Natural killer cell (primary cell): ENCODE data around the gene PPFIA1. TPM values are rescaled to one million over a fixed set of nuclear protein-coding genes. Genes with fewer than 3 reads are reported as not detected.
"Not testable (repeated sequence)": the region's sequence is repeated elsewhere in the genome, so short reads cannot be mapped to it uniquely, and the experiment has no call there.

Experiments used
- ATAC-seq, 3 donors: fragments of 150-1000 bp in 2 of 3; fragments of 200-7000 bp in 1 of 3; cut with Tn5 transposase; 1 replicate in 1 of 3; 2 replicates in 2 of 3; pipeline ENCODE4 v1.10.0; 2021; ENCODE audit warnings: mild to moderate bottlenecking in 2 of 3, moderate library complexity in 2 of 3
- DNase-seq, 2 donors: peaks; one replicate each; pipeline versions ENCODE4 v3.0.0 to v3.0.0-alpha.2; 2013 to 2021; ENCODE audit warnings: mixed read lengths in 1 of 2
- H3K27ac ChIP-seq: one replicate; pipeline ENCODE4 v1.5.1; 2013; ENCODE audit warnings: mild to moderate bottlenecking, low read length
- H3K27me3 ChIP-seq: one replicate; pipeline ENCODE4 v1.6.1; 2013; ENCODE audit warnings: low read length; ENCODE audit not compliant: control insufficient read depth, insufficient read depth
- H3K36me3 ChIP-seq: one replicate; pipeline ENCODE4 v1.6.1; 2013; ENCODE audit warnings: low read length; ENCODE audit not compliant: control insufficient read depth, insufficient read depth
- H3K4me1 ChIP-seq: one replicate; pipeline ENCODE4 v1.6.1; 2013; ENCODE audit warnings: low read length; ENCODE audit not compliant: control insufficient read depth, insufficient read depth
- H3K4me3 ChIP-seq: one replicate; pipeline ENCODE4 v1.5.1; 2013; ENCODE audit warnings: low read length
- H3K9me3 ChIP-seq: one replicate; pipeline ENCODE4 v1.6.1; 2013; ENCODE audit warnings: low read length; ENCODE audit not compliant: control insufficient read depth, insufficient read depth
- H3K27ac Mint-ChIP-seq, 2 donors: one replicate each; pipeline ENCODE4 v1.8.0; 2022; ENCODE audit warnings: mild to moderate bottlenecking in 2 of 2, mixed read lengths in 2 of 2, moderate library complexity in 1 of 2
- H3K27me3 Mint-ChIP-seq, 2 donors: one replicate each; pipeline ENCODE4 v1.8.0; 2022; ENCODE audit warnings: low read depth in 2 of 2, mixed read lengths in 2 of 2
- H3K36me3 Mint-ChIP-seq: one replicate; pipeline ENCODE4 v1.8.0; 2022; ENCODE audit warnings: mixed read lengths
- H3K4me1 Mint-ChIP-seq, 2 donors: one replicate each; pipeline ENCODE4 v1.8.0; 2022; ENCODE audit warnings: mixed read lengths in 2 of 2
- H3K4me3 Mint-ChIP-seq: one replicate; pipeline ENCODE4 v1.8.0; 2022; ENCODE audit warnings: mild to moderate bottlenecking, moderate library complexity, mixed read lengths
- H3K9me3 Mint-ChIP-seq, 2 donors: one replicate each; pipeline ENCODE4 v1.8.0; 2022; ENCODE audit warnings: mixed read lengths in 2 of 2
- CTCF ChIP-seq: fragments of 200-600 bp; IDR thresholded peaks from one replicate; pipeline ENCODE4 v1.8.0; 2022; ENCODE audit warnings: antibody characterized with exemption
- WGBS: methylation state at CpG from one replicate; pipeline ENCODE4 v1.1.7; 2013; ENCODE audit warnings: missing lambda C conversion rate; ENCODE audit not compliant: insufficient coverage; 5-methylcytosine and 5-hydroxymethylcytosine counted together
- intact Hi-C: fragments of 100-400 bp; cut with micrococcal nuclease; formaldehyde crosslinking; loops from one replicate; pipeline ENCODE4 v1.14.2; 2022
- total RNA-seq, 4 donors: library from RNA; stranded (reverse); fragments of 120-200 nt in 1 of 4; gene quantifications; one replicate each; pipeline versions ENCODE4 v1.2.3 to v1.2.4, GENCODE V29; 2013 to 2022

PPFIA1 gene
- total RNA-seq, 3 donors from 2014 or later (not counting 1 experiment from before 2014, with no cell fraction given): 42.1 to 75.4 (median 51.7) TPM

- Mint-ChIP-seq H3K27me3 (peaks cover 16 to 23% of the 10 kb centered on the region in 2 donors), H3K4me1 (peaks cover 12 to 15% of the 10 kb centered on the region in 2 donors), H3K9me3 (no peaks in the 10 kb centered on the region), H3K36me3 (no peaks in the 10 kb centered on the region), H3K27ac (no peak overlapping the region), H3K4me3 (no peak overlapping the region)
- no peak for TF ChIP-seq CTCF
- Histone ChIP-seq H3K4me1 (peaks cover 23% of the 10 kb centered on the region), H3K27me3 (peaks cover 7% of the 10 kb centered on the region), H3K27ac (no peak overlapping the region), H3K36me3 (no peaks in the 10 kb centered on the region), H3K4me3 (no peak overlapping the region), H3K9me3 (no peaks in the 10 kb centered on the region)
- DNase-seq (no peak), ATAC-seq (no peak)
- intact Hi-C loops: no loop called here
- WGBS: 93% methylated on average over 21 of the region's 21 CpGs
Observed at GRCh38 chr11:70251659-70252321, 18.7 kb upstream of the PPFIA1 start.

- Mint-ChIP-seq H3K36me3 (no peaks in the 10 kb centered on the region), H3K4me3 (peak overlapping the region; percentile 17), H3K4me1 (peaks cover 11 to 12% of the 10 kb centered on the region in 2 donors), H3K9me3 (no peaks in the 10 kb centered on the region), H3K27ac (no peak overlapping the region), H3K27me3 (peaks cover 15 to 18% of the 10 kb centered on the region in 2 donors)
- ATAC-seq: peak; percentile 57 to 94 (median 65)
- Histone ChIP-seq H3K27me3 (peaks cover 7% of the 10 kb centered on the region), H3K27ac (no peak overlapping the region), H3K36me3 (no peaks in the 10 kb centered on the region), H3K4me1 (peaks cover 23% of the 10 kb centered on the region), H3K9me3 (no peaks in the 10 kb centered on the region), H3K4me3 (no peak overlapping the region)
- DNase-seq: peak in 1 of 2 donors; percentile 37
- WGBS: 51% methylated on average over 12 of the region's 12 CpGs
- intact Hi-C loops: no loop called here
- no peak for TF ChIP-seq CTCF
Observed at GRCh38 chr11:70252844-70253243, 17.6 kb upstream of the PPFIA1 start.

GRCh38 chr11:70255477-70256116 lies 14.9 kb upstream of the PPFIA1 start:
- Mint-ChIP-seq H3K4me1 (peaks cover 11 to 12% of the 10 kb centered on the region in 2 donors), H3K36me3 (no peaks in the 10 kb centered on the region), H3K27ac (no peak overlapping the region), H3K27me3 (peaks cover 14% of the 10 kb centered on the region in 2 donors), H3K9me3 (no peaks in the 10 kb centered on the region), H3K4me3 (no peak overlapping the region)
- 79% methylated on average over 7 of the region's 12 CpGs for WGBS
- Histone ChIP-seq H3K27me3 (peaks cover 7% of the 10 kb centered on the region), H3K27ac (no peak overlapping the region), H3K9me3 (no peaks in the 10 kb centered on the region), H3K4me3 (no peak overlapping the region), H3K36me3 (no peaks in the 10 kb centered on the region), H3K4me1 (peaks cover 23% of the 10 kb centered on the region)
- no peak for TF ChIP-seq CTCF
- intact Hi-C loops: no loop called here
- DNase-seq (no peak), ATAC-seq (no peak)

DNA sequence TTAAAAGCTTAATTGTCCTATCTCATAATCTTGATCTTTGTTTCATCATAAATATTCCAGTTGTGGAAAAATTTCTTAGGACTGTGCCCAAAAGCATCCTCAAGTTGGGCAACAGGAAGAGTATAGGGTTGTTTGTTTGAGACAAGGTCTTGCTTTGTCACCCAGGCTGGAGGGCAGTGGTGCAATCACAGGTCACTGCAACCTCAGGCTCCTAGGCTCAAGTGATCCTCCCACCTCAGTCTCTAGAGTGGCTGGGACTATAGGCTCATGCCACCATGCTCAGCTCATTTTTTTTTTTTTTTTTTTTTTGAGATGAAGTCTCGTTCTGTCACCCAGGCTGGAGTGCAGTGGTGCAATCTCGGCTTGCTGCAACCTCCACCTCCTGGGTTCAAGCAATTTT lies 11.4 kb upstream of the PPFIA1 start:
- DNase-seq, H3K27ac Mint-ChIP-seq, H3K4me1 Mint-ChIP-seq, ATAC-seq, H3K4me1 ChIP-seq, H3K9me3 Mint-ChIP-seq, H3K9me3 ChIP-seq, H3K36me3 ChIP-seq, H3K4me3 ChIP-seq, H3K4me3 Mint-ChIP-seq, H3K27me3 ChIP-seq, H3K27ac ChIP-seq, H3K36me3 Mint-ChIP-seq, intact Hi-C loops: not testable (repeated sequence)
- H3K27me3 Mint-ChIP-seq: peaks cover 9 to 11% of the 10 kb centered on the region in 2 donors
- WGBS: 96% methylated on average over 2 of the region's 2 CpGs
